Raji (cell line): ENCODE results near the gene STK32A.

ENCODE experiments used
- POLR2A ChIP-seq: IDR thresholded peaks from 2 replicates; pipeline ENCODE4 v1.6.1; 2011; ENCODE audit warnings: low read depth, low read length, control low read depth; ENCODE audit not compliant: insufficient read depth

STK32A gene

DNA sequence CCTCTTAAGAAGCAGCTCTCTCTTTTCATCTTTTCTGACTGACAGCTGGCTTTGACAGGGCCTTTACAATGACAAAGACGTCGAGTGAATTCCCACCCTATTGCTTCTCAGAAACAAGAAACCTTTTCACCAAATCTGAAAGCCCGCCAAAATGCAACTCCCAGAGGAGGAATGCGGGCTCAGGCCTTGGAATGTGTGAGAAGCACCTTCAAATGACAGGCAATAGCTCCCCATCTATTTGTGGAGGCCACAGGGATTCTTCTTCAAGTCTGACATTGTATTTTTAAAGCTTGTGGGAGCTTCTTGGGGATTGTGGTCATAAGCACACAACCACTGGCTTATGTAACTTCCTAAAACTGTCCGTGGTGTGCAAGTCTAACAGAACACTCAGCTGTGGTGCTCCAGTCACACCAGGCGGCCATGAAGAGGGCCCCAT is 202.4 kb downstream of the STK32A start:
- TF ChIP-seq POLR2A: no peak
